HepG2 (cell line): ENCODE data around the gene C2orf15. TPM values are rescaled to one million over a fixed set of nuclear protein-coding genes. Genes with fewer than 3 reads are reported as not detected.
A peak's percentile ranks its signal among the peaks of the same experiment; 100 is the strongest.

Experiments
- AGO2 ChIP-seq: fragments of 200-400 bp; formaldehyde crosslinking; optimal IDR thresholded peaks from 2 replicates; pipeline ENCODE3; 2017; ENCODE audit warnings: mild to moderate bottlenecking, low read depth, low read length, moderate library complexity
- ELF3 ChIP-seq: IDR thresholded peaks from 2 replicates; pipeline ENCODE4 v1.6.1; 2016; ENCODE audit warnings: missing genetic modification reagents, missing compliant biosample characterization
- ETS1 ChIP-seq: sonication (generic); formaldehyde crosslinking; IDR thresholded peaks from 2 replicates; pipeline ENCODE4 v1.4.0; 2020; ENCODE audit warnings: missing genetic modification reagents
- LCORL ChIP-seq, 2 experiments: fragments of 450-650 bp in 1 of 2; sonication (generic) in 1 of 2; formaldehyde crosslinking in 1 of 2; IDR thresholded peaks; 2 replicates each; pipeline versions ENCODE4 v1.5.0 to v1.6.1; 2017 to 2020; ENCODE audit warnings: antibody characterized with exemption in 1 of 2, missing genetic modification reagents in 1 of 2
- LRRFIP1 ChIP-seq: sonication (generic); formaldehyde crosslinking; conservative IDR thresholded peaks from 2 replicates; pipeline ENCODE4 v1.4.0; 2020; ENCODE audit warnings: missing genetic modification reagents
- MIER3 ChIP-seq: IDR thresholded peaks from 2 replicates; pipeline ENCODE4 v1.6.1; 2016; ENCODE audit warnings: missing compliant biosample characterization, borderline replicate concordance
- MTERF4 ChIP-seq: sonication (generic); formaldehyde crosslinking; IDR thresholded peaks from 2 replicates; pipeline ENCODE4 v1.8.0; 2023; ENCODE audit warnings: mild to moderate bottlenecking, missing genetic modification reagents
- NFATC3 ChIP-seq: sonication (generic); formaldehyde crosslinking; IDR thresholded peaks from 2 replicates; pipeline ENCODE4 v1.5.1; 2020; ENCODE audit warnings: mild to moderate bottlenecking, missing genetic modification reagents
- NFKB2 ChIP-seq: sonication (generic); formaldehyde crosslinking; IDR thresholded peaks from 2 replicates; pipeline ENCODE4 v1.4.0; 2020; ENCODE audit warnings: missing genetic modification reagents, borderline replicate concordance
- NR2C2 ChIP-seq: sonication (generic); formaldehyde crosslinking; IDR thresholded peaks from 2 replicates; pipeline ENCODE4 v1.4.0; 2020; ENCODE audit warnings: missing genetic modification reagents, mild to moderate bottlenecking, moderate library complexity, borderline replicate concordance
- PREB ChIP-seq: sonication (generic); formaldehyde crosslinking; IDR thresholded peaks from 2 replicates; pipeline ENCODE4 v1.4.0; 2020; ENCODE audit warnings: missing genetic modification reagents
- RBFOX2 ChIP-seq: fragments of 200-400 bp; formaldehyde crosslinking; IDR thresholded peaks from 2 replicates; pipeline ENCODE4 v1.6.1; 2017; ENCODE audit warnings: low read depth, mild to moderate bottlenecking, low read length
- REXO4 ChIP-seq: sonication (generic); formaldehyde crosslinking; IDR thresholded peaks from 2 replicates; pipeline ENCODE4 v1.8.0; 2022; ENCODE audit warnings: missing genetic modification reagents, mild to moderate bottlenecking, borderline replicate concordance
- RFXAP ChIP-seq: sonication (generic); formaldehyde crosslinking; IDR thresholded peaks from 2 replicates; pipeline ENCODE4 v1.4.0; 2020; ENCODE audit warnings: missing genetic modification reagents, borderline replicate concordance
- YEATS4 ChIP-seq: sonication (generic); formaldehyde crosslinking; IDR thresholded peaks from 2 replicates; pipeline ENCODE4 v1.4.0; 2020; ENCODE audit warnings: missing genetic modification reagents, borderline replicate concordance
- ZBTB37 ChIP-seq: sonication (generic); formaldehyde crosslinking; IDR thresholded peaks from 2 replicates; pipeline ENCODE4 v1.4.0; 2020; ENCODE audit warnings: mild to moderate bottlenecking, missing genetic modification reagents
- ZFY ChIP-seq: sonication (generic); formaldehyde crosslinking; IDR thresholded peaks from 2 replicates; pipeline ENCODE4 v1.4.0; 2020; ENCODE audit warnings: missing genetic modification reagents
- ZNF446 ChIP-seq: sonication (generic); formaldehyde crosslinking; IDR thresholded peaks from 2 replicates; pipeline ENCODE4 v1.5.0; 2020; ENCODE audit warnings: mild to moderate bottlenecking, missing genetic modification reagents
- ZNF549 ChIP-seq: sonication (generic); formaldehyde crosslinking; IDR thresholded peaks from 2 replicates; pipeline ENCODE4 v1.5.0; 2020; ENCODE audit warnings: missing genetic modification reagents
- ZNF777 ChIP-seq: sonication (generic); formaldehyde crosslinking; IDR thresholded peaks from 2 replicates; pipeline ENCODE4 v1.4.0; 2020; ENCODE audit warnings: missing genetic modification reagents
- ZNF83 ChIP-seq: sonication (generic); formaldehyde crosslinking; IDR thresholded peaks from 2 replicates; pipeline ENCODE4 v1.4.0; 2020; ENCODE audit warnings: missing genetic modification reagents, mild to moderate bottlenecking, borderline replicate concordance
- polyA plus RNA-seq, 8 experiments: library from polyadenylated mRNA; depleted of rRNA in 3 of 8; stranded (reverse) in 7 of 8; unstranded in 1 of 8; fragments of >200 nt; fragmentation: Illumina TruSeq in 4 of 8; extraction: Trizol in 4 of 8; gene quantifications; 2 replicates each; pipeline versions ENCODE4 v1.2.1 to v1.2.3, GENCODE V29; 2011 to 2016; ENCODE audit warnings: low read depth in 4 of 8, missing spikeins in 1 of 8, mixed read lengths in 1 of 8; ENCODE audit not compliant: insufficient read depth in 1 of 8
- total RNA-seq, 5 experiments: library from RNA; depleted of rRNA; stranded (reverse); fragments of >200 nt; fragmentation: Illumina TruSeq; extraction: Trizol; gene quantifications; 2 replicates each; pipeline ENCODE4 v1.2.3, GENCODE V29; 2016; ENCODE audit warnings: low read depth in 1 of 5

The C2orf15 gene
- total and polyA plus RNA-seq, 2 of the 13 experiments (the other 11 are each of a cell fraction or from before 2014, with no cell fraction given), result 5.5 to 8.3 TPM

GRCh38 chr2:99154643-99155536 is 13.4 kb downstream of the C2orf15 start, which contains the start of the genes LIPT1 and TSGA10 (continued):
- TF ChIP-seq ETS1 (CRISPR knock-in tag), result peak; percentile 31; the same call in 1 of the 2 replicates
- TF ChIP-seq LCORL (IDR thresholded peaks at IDR 0.05), result no peak
- TF ChIP-seq LCORL (CRISPR knock-in tag; IDR thresholded peaks at IDR 0.05), result peak; percentile 86
- TF ChIP-seq ELF3, result peak; percentile 95
- TF ChIP-seq AGO2, result peak; percentile 88
- TF ChIP-seq MIER3, result peak; percentile 83; the same call in 1 of the 2 replicates
- TF ChIP-seq NFATC3 (CRISPR knock-in tag), result peak; percentile 96; the same call in 1 of the 2 replicates
- TF ChIP-seq RFXAP, result peak; percentile 75
- TF ChIP-seq ZFY (CRISPR knock-in tag), result peak; percentile 93
- TF ChIP-seq NR2C2, result peak; percentile 97
- TF ChIP-seq NFKB2 (CRISPR knock-in tag), result peak; percentile 98
- TF ChIP-seq ZNF83, result no peak
- peak; percentile 58; the same call in 1 of the 2 replicates for TF ChIP-seq ZNF446 (CRISPR knock-in tag)
- TF ChIP-seq YEATS4, result peak; percentile 99
- peak; percentile 86; the same call in 1 of the 2 replicates for TF ChIP-seq LRRFIP1 (CRISPR knock-in tag)
- peak; percentile 39 for TF ChIP-seq ZNF777 (CRISPR knock-in tag)
- TF ChIP-seq ZNF549 (CRISPR knock-in tag), result 0 out of 2 replicates have a peak, but pooled peaks have one; percentile 20
- no peak for TF ChIP-seq ZBTB37
- peak; percentile 82; the same call in 1 of the 2 replicates for TF ChIP-seq REXO4
- TF ChIP-seq MTERF4 (CRISPR knock-in tag), result peak; percentile 97
- TF ChIP-seq RBFOX2, result peak; percentile 98
- TF ChIP-seq PREB, result no peak
